Neural cell (in vitro differentiated cells): Measurements from ENCODE around the gene GLB1L3.

Experiments
- MXI1 ChIP-seq: fragments of 450-650 bp; conservative IDR thresholded peaks from 2 replicates; pipeline ENCODE4 v1.6.1; 2014; ENCODE audit warnings: antibody characterized with exemption, mild to moderate bottlenecking; ENCODE audit not compliant: poor library complexity, severe bottlenecking
- RAD21 ChIP-seq: fragments of 450-650 bp; conservative IDR thresholded peaks from 2 replicates; pipeline ENCODE4 v1.6.1; 2014; ENCODE audit warnings: antibody characterized with exemption, mild to moderate bottlenecking, moderate library complexity
- TF ChIP-seq, protein P1 (sequence below): fragments of 450-650 bp; IDR thresholded peaks from 2 replicates; pipeline ENCODE4 v1.5.1; 2014; ENCODE audit warnings: antibody characterized with exemption, mild to moderate bottlenecking, moderate library complexity; ENCODE audit not compliant: poor library complexity, severe bottlenecking

DNA sequence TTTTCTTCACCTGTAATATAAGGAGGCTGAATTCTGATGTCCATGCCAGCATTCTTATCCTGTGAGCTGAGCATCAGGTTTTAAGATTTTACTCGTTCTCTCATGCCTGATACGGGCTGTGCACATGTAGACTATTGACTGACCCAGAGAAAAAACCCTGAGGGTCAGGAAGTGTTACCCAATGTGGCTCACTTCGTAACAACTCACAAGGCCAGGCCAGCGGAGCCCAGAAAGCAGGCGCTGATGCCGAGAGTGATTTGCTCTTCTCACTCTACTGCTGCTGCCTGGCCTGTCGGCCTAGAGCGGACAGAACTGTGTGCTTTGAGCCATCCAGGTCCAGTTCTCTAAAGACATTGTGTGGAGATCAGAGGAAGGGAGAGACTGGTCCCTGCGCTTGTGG is 33.8 kb upstream of the GLB1L3 start:
- TF ChIP-seq, protein P1, sequence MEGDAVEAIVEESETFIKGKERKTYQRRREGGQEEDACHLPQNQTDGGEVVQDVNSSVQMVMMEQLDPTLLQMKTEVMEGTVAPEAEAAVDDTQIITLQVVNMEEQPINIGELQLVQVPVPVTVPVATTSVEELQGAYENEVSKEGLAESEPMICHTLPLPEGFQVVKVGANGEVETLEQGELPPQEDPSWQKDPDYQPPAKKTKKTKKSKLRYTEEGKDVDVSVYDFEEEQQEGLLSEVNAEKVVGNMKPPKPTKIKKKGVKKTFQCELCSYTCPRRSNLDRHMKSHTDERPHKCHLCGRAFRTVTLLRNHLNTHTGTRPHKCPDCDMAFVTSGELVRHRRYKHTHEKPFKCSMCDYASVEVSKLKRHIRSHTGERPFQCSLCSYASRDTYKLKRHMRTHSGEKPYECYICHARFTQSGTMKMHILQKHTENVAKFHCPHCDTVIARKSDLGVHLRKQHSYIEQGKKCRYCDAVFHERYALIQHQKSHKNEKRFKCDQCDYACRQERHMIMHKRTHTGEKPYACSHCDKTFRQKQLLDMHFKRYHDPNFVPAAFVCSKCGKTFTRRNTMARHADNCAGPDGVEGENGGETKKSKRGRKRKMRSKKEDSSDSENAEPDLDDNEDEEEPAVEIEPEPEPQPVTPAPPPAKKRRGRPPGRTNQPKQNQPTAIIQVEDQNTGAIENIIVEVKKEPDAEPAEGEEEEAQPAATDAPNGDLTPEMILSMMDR: no peak
- TF ChIP-seq RAD21 (no peak), MXI1 (no peak)
